ENCODE measurements around the gene FGR. TPM values are rescaled to one million over a fixed set of nuclear protein-coding genes. Genes with fewer than 3 reads are reported as not detected.

FGR gene
- total RNA-seq, 1 donor from 2014 or later: not detected

- DNase-seq (ENCODE audit: extremely low spot score, unreplicated experiment): no peak
- Mint-ChIP-seq H3K27ac (no peak overlapping the region), H3K4me1 (ENCODE audit: unreplicated experiment) (peaks cover 21% of the 10 kb centered on the region), H3K36me3 (no peaks in the 10 kb centered on the region), H3K4me3 (no peak overlapping the region), H3K9me3 (no peaks in the 10 kb centered on the region), H3K27me3 (no peaks in the 10 kb centered on the region)
- no peak for TF ChIP-seq CTCF (conservative IDR thresholded peaks at IDR 0.05)
Observed at GRCh38 chr1:27607239-27607804, 27.7 kb downstream of the FGR start.

GRCh38 chr1:27606708-27607238 is 28.2 kb downstream of the FGR start:
- Mint-ChIP-seq H3K9me3 (no peaks in the 10 kb centered on the region), H3K27ac (peak overlapping the region; percentile 87), H3K4me1 (ENCODE audit: unreplicated experiment) (peaks cover 21% of the 10 kb centered on the region), H3K27me3 (no peaks in the 10 kb centered on the region), H3K36me3 (no peaks in the 10 kb centered on the region), H3K4me3 (peak overlapping the region; percentile 96)
- TF ChIP-seq CTCF (conservative IDR thresholded peaks at IDR 0.05): peak; percentile 21
- no peak for DNase-seq (ENCODE audit: extremely low spot score, unreplicated experiment)

- Mint-ChIP-seq H3K27me3 (no peaks in the 10 kb centered on the region), H3K4me3 (peak overlapping the region; percentile 96), H3K27ac (peak overlapping the region; percentile 87), H3K9me3 (no peaks in the 10 kb centered on the region), H3K36me3 (no peaks in the 10 kb centered on the region), H3K4me1 (ENCODE audit: unreplicated experiment) (peaks cover 28% of the 10 kb centered on the region)
- peak; percentile 96 for TF ChIP-seq CTCF (conservative IDR thresholded peaks at IDR 0.05)
- DNase-seq (ENCODE audit: extremely low spot score, unreplicated experiment): no peak
Observed at GRCh38 chr1:27605796-27606707, 28.9 kb downstream of the FGR start.

GRCh38 chr1:27605300-27605766 is 29.7 kb downstream of the FGR start:
- Mint-ChIP-seq H3K4me1 (ENCODE audit: unreplicated experiment) (peaks cover 35% of the 10 kb centered on the region), H3K27ac (peak overlapping the region; percentile 67), H3K36me3 (no peaks in the 10 kb centered on the region), H3K27me3 (no peaks in the 10 kb centered on the region), H3K4me3 (peak overlapping the region; percentile 96), H3K9me3 (no peaks in the 10 kb centered on the region)
- no peak for DNase-seq (ENCODE audit: extremely low spot score, unreplicated experiment)
- TF ChIP-seq CTCF (conservative IDR thresholded peaks at IDR 0.05): no peak

- no peak for DNase-seq (ENCODE audit: extremely low spot score, unreplicated experiment)
- peaks cover 41% of the 10 kb centered on the region for H3K4me1 Mint-ChIP-seq (ENCODE audit: unreplicated experiment)
- H3K36me3 Mint-ChIP-seq: no peaks in the 10 kb centered on the region
- H3K4me3 Mint-ChIP-seq: peak overlapping the region; percentile 96
- H3K27me3 Mint-ChIP-seq: no peaks in the 10 kb centered on the region
- no peaks in the 10 kb centered on the region for H3K9me3 Mint-ChIP-seq
- H3K27ac Mint-ChIP-seq: peak overlapping the region; percentile 84
- no peak for TF ChIP-seq CTCF (conservative IDR thresholded peaks at IDR 0.05)
Observed at GRCh38 chr1:27604579-27605299, 30.2 kb downstream of the FGR start.
